K562 (cell line): ENCODE results near the gene ZC3H8. TPM values are rescaled to one million over a fixed set of nuclear protein-coding genes. Genes with fewer than 3 reads are reported as not detected.

ENCODE experiments used
- ATF7 ChIP-seq: fragments of 450-650 bp; IDR thresholded peaks from 2 replicates; pipeline ENCODE4 v1.7.1; 2014; ENCODE audit warnings: mild to moderate bottlenecking, moderate library complexity
- BHLHE40 ChIP-seq: IDR thresholded peaks from 2 replicates; pipeline ENCODE4 v1.6.1; 2011; ENCODE audit warnings: low read length, improper control_type of control experiment
- CAMTA2 ChIP-seq: fragments of 250-450 bp; sonication (Bioruptor Pico); conservative IDR thresholded peaks from 2 replicates; pipeline ENCODE4 v1.5.1; 2022
- GTF2E2 ChIP-seq: fragments of 200-800 bp; sonication (Bioruptor generic); IDR thresholded peaks from 2 replicates; pipeline ENCODE4 v1.6.1; 2016; ENCODE audit warnings: missing genetic modification characterization, missing compliant biosample characterization
- HDAC3 ChIP-seq: fragments of 450-650 bp; IDR thresholded peaks from 2 replicates; pipeline ENCODE4 v1.6.1; 2018; ENCODE audit warnings: borderline replicate concordance, mild to moderate bottlenecking, moderate library complexity; ENCODE audit not compliant: partially characterized antibody
- KDM4B ChIP-seq, 2 experiments: fragments of 450-650 bp in 1 of 2; sonication (generic) in 1 of 2; IDR thresholded peaks; 2 replicates each; pipeline ENCODE4 v1.6.1; 2016 to 2017; ENCODE audit warnings: borderline replicate concordance in 2 of 2, antibody characterized with exemption in 1 of 2, low read depth in 1 of 2, mild to moderate bottlenecking in 1 of 2
- LARP7 ChIP-seq: fragments of 450-650 bp; IDR thresholded peaks from 2 replicates; pipeline ENCODE4 v1.6.1; 2016
- POLR2G ChIP-seq: fragments of 200-400 bp; formaldehyde crosslinking; IDR thresholded peaks from 2 replicates; pipeline ENCODE4 v1.6.1; 2017; ENCODE audit warnings: low read depth, mild to moderate bottlenecking, antibody characterized with exemption, low read length, moderate library complexity
- RBM39 ChIP-seq: fragments of 200-400 bp; formaldehyde crosslinking; optimal IDR thresholded peaks from 2 replicates; pipeline ENCODE3; 2018; ENCODE audit warnings: low read depth, low read length
- SLC30A9 ChIP-seq: fragments of 250-450 bp; sonication (Bioruptor Pico); IDR thresholded peaks from 2 replicates; pipeline ENCODE4 v1.8.0; 2022; ENCODE audit warnings: mild to moderate bottlenecking, moderate library complexity
- ZNF408 ChIP-seq: fragments of 250-450 bp; sonication (Bioruptor Pico); IDR thresholded peaks from 2 replicates; pipeline ENCODE4 v1.4.0; 2020; ENCODE audit warnings: low read depth, mild to moderate bottlenecking, moderate library complexity
- ZNF507 ChIP-seq: conservative IDR thresholded peaks from 2 replicates; pipeline ENCODE4 v1.6.1; 2017; ENCODE audit warnings: missing genetic modification characterization, missing compliant biosample characterization
- ZNF583 ChIP-seq: fragments of 250-450 bp; sonication (Bioruptor Pico); IDR thresholded peaks from 2 replicates; pipeline ENCODE4 v1.4.0; 2020
- polyA plus RNA-seq, 8 experiments: library from polyadenylated mRNA; depleted of rRNA in 4 of 8; stranded (reverse) in 5 of 8; unstranded in 3 of 8; fragments of >200 nt; fragmentation: Nextera tagmentation in 2 of 8; fragmentation: Illumina TruSeq in 1 of 8; extraction: Ambion mirVana in 2 of 8; extraction: Trizol in 1 of 8; gene quantifications; 2 replicates each; pipeline versions ENCODE4 v1.2.1 to v1.2.3, GENCODE V29; 2011 to 2014; ENCODE audit warnings: inconsistent platforms in 1 of 8, missing spikeins in 1 of 8
- total RNA-seq, 7 experiments: library from RNA; depleted of rRNA in 6 of 7; stranded (reverse); fragments of >200 nt in 6 of 7; fragmentation: Illumina TruSeq in 2 of 7; extraction: Trizol in 2 of 7; gene quantifications; 2 replicates each; pipeline versions ENCODE4 v1.2.1 to v1.2.3, GENCODE V29; 2011 to 2021; ENCODE audit warnings: low replicate concordance in 1 of 7
- TF ChIP-seq, protein P1 (sequence below), 2 experiments: IDR thresholded peaks; 2 replicates each; pipeline ENCODE4 v1.6.1; 2011; ENCODE audit warnings: borderline replicate concordance in 1 of 2, control low read depth in 1 of 2, low read depth in 1 of 2, low read length in 1 of 2, mild to moderate bottlenecking in 1 of 2, mixed read lengths in 1 of 2, moderate library complexity in 1 of 2; ENCODE audit not compliant: insufficient read depth in 1 of 2, insufficient read length in 1 of 2, poor library complexity in 1 of 2, severe bottlenecking in 1 of 2; ENCODE audit errors: extremely low read depth in 1 of 2
- TF ChIP-seq, protein P2 (sequence below): fragments of 200-800 bp; sonication (Bioruptor generic); IDR thresholded peaks from 2 replicates; pipeline ENCODE4 v1.6.1; 2017; ENCODE audit warnings: missing genetic modification characterization, missing compliant biosample characterization
- TF ChIP-seq, protein P3 (sequence below): fragments of 150-350 bp; IDR thresholded peaks from 2 replicates; pipeline ENCODE4 v1.6.1; 2014; ENCODE audit warnings: low read depth, mild to moderate bottlenecking, low read length, borderline replicate concordance
- TF ChIP-seq, protein P4 (sequence below): sonication (generic); formaldehyde crosslinking; IDR thresholded peaks from 2 replicates; pipeline ENCODE4 v1.8.0; 2022; ENCODE audit warnings: missing genetic modification reagents, mild to moderate bottlenecking, borderline replicate concordance

Gene ZC3H8
- total and polyA plus RNA-seq, 9 of the 15 experiments (the other 6 are each of a cell fraction or from before 2014, with no cell fraction given) = 11.6 to 41.5 (median 27.5) TPM

DNA sequence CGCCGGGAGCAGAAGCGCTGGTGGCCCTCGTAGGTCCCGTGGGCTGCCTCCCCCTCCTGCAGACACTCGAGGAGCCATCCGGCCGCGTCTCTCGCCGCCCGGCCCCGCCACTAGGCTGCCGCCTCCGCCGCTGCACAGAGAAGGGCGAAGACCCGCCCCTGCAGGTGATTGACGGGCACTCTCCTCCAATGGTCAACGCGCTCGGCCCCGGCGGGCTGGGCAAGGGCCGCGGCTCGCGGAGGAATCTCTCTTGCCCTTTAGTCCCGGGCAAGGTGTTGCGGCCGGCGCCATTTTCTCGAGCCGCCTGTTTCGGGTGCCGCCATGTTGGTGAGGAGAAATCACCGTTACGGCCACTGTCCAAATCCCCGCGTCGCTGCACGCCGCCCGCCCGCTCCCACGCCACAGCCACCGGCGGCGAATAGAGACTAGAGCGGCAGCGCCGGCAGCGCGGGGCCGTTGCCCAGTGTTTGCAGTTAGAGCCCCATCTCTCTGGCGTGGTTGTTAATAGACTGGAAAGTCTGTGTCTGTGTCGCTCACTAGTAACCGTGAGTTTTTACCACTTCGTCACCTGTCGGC, 20.6 kb upstream of the ZC3H8 start, which contains the start of gene ZC3H6 (continued):
- TF ChIP-seq, protein P1, sequence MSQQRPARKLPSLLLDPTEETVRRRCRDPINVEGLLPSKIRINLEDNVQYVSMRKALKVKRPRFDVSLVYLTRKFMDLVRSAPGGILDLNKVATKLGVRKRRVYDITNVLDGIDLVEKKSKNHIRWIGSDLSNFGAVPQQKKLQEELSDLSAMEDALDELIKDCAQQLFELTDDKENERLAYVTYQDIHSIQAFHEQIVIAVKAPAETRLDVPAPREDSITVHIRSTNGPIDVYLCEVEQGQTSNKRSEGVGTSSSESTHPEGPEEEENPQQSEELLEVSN (IDR thresholded peaks at IDR 0.05; ENCODE audit: borderline replicate concordance in 1 of 2, extremely low read depth in 1 of 2, insufficient read depth in 1 of 2, insufficient read length in 1 of 2, low read depth in 1 of 2, low read length in 1 of 2, poor library complexity in 1 of 2, severe bottlenecking in 1 of 2) = peak; percentile 54 to 64
- TF ChIP-seq BHLHE40 = peak; percentile 46
- peak; percentile 87 for TF ChIP-seq ATF7
- no peak for TF ChIP-seq ZNF408 (CRISPR knock-in tag)
- TF ChIP-seq POLR2G = peak; percentile 94
- TF ChIP-seq ZNF507 (tag) = no peak
- TF ChIP-seq, protein P2, sequence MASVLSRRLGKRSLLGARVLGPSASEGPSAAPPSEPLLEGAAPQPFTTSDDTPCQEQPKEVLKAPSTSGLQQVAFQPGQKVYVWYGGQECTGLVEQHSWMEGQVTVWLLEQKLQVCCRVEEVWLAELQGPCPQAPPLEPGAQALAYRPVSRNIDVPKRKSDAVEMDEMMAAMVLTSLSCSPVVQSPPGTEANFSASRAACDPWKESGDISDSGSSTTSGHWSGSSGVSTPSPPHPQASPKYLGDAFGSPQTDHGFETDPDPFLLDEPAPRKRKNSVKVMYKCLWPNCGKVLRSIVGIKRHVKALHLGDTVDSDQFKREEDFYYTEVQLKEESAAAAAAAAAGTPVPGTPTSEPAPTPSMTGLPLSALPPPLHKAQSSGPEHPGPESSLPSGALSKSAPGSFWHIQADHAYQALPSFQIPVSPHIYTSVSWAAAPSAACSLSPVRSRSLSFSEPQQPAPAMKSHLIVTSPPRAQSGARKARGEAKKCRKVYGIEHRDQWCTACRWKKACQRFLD = peak; percentile 88
- TF ChIP-seq LARP7 = peak; percentile 63; the same call in 1 of the 2 replicates
- TF ChIP-seq, protein P3, sequence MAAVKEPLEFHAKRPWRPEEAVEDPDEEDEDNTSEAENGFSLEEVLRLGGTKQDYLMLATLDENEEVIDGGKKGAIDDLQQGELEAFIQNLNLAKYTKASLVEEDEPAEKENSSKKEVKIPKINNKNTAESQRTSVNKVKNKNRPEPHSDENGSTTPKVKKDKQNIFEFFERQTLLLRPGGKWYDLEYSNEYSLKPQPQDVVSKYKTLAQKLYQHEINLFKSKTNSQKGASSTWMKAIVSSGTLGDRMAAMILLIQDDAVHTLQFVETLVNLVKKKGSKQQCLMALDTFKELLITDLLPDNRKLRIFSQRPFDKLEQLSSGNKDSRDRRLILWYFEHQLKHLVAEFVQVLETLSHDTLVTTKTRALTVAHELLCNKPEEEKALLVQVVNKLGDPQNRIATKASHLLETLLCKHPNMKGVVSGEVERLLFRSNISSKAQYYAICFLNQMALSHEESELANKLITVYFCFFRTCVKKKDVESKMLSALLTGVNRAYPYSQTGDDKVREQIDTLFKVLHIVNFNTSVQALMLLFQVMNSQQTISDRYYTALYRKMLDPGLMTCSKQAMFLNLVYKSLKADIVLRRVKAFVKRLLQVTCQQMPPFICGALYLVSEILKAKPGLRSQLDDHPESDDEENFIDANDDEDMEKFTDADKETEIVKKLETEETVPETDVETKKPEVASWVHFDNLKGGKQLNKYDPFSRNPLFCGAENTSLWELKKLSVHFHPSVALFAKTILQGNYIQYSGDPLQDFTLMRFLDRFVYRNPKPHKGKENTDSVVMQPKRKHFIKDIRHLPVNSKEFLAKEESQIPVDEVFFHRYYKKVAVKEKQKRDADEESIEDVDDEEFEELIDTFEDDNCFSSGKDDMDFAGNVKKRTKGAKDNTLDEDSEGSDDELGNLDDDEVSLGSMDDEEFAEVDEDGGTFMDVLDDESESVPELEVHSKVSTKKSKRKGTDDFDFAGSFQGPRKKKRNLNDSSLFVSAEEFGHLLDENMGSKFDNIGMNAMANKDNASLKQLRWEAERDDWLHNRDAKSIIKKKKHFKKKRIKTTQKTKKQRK = 0 out of 2 replicates have a peak, but pooled peaks have one; percentile 44
- no peak for TF ChIP-seq SLC30A9 (CRISPR knock-in tag)
- 0 out of 2 replicates have a peak, but pooled peaks have one; percentile 35 for TF ChIP-seq CAMTA2 (CRISPR knock-in tag)
- 0 out of 2 replicates have a peak, but pooled peaks have one; percentile 26 for TF ChIP-seq ZNF583
- TF ChIP-seq, protein P4, sequence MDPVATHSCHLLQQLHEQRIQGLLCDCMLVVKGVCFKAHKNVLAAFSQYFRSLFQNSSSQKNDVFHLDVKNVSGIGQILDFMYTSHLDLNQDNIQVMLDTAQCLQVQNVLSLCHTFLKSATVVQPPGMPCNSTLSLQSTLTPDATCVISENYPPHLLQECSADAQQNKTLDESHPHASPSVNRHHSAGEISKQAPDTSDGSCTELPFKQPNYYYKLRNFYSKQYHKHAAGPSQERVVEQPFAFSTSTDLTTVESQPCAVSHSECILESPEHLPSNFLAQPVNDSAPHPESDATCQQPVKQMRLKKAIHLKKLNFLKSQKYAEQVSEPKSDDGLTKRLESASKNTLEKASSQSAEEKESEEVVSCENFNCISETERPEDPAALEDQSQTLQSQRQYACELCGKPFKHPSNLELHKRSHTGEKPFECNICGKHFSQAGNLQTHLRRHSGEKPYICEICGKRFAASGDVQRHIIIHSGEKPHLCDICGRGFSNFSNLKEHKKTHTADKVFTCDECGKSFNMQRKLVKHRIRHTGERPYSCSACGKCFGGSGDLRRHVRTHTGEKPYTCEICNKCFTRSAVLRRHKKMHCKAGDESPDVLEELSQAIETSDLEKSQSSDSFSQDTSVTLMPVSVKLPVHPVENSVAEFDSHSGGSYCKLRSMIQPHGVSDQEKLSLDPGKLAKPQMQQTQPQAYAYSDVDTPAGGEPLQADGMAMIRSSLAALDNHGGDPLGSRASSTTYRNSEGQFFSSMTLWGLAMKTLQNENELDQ (CRISPR knock-in tag) = peak; percentile 35; the same call in 1 of the 2 replicates
- no peak for TF ChIP-seq RBM39
- TF ChIP-seq HDAC3 = peak; percentile 49
- peak; percentile 93 for TF ChIP-seq GTF2E2 (tag)
- TF ChIP-seq KDM4B (IDR thresholded peaks at IDR 0.05; ENCODE audit: borderline replicate concordance in 2 of 2, low read depth in 1 of 2) = peak in 1 of 2 experiments; percentile 80; a peak in 1 of 4 replicates
